Measurements from ENCODE around the gene SLC12A8.

The SLC12A8 gene

DNA sequence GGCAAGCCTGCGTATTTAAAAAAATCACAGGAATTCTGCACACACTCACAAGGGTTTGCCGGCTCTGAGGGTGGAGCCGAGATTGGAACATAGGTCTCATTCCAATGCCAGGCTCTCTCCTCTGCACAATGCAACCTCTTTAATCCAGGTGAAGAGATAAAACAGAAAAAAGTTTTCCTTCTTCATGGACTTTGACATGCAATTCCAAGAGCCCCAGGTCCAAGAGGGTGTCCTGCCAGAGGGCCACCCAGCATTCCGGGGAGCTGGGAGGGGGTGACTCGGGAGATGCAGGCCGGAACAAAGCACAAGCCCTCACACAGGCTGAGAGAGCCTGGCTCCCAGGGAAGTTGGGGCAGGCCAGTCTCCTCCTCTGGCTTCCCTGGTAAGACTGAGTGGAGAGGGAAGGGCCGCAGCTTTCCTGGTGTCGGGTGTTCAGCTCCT lies 6.7 kb upstream of the SLC12A8 start:
- no peak for DNase-seq (ENCODE audit: low read depth)
- no peak overlapping the region for H3K4me3 ChIP-seq (ENCODE audit: low read depth, low read length)
- no peak for TF ChIP-seq MYC (IDR thresholded peaks at IDR 0.05; ENCODE audit: low read depth, low read length)
- no peak for TF ChIP-seq POLR2A (IDR thresholded peaks at IDR 0.05; ENCODE audit: extremely low read depth, insufficient read length)
- TF ChIP-seq, protein P1, sequence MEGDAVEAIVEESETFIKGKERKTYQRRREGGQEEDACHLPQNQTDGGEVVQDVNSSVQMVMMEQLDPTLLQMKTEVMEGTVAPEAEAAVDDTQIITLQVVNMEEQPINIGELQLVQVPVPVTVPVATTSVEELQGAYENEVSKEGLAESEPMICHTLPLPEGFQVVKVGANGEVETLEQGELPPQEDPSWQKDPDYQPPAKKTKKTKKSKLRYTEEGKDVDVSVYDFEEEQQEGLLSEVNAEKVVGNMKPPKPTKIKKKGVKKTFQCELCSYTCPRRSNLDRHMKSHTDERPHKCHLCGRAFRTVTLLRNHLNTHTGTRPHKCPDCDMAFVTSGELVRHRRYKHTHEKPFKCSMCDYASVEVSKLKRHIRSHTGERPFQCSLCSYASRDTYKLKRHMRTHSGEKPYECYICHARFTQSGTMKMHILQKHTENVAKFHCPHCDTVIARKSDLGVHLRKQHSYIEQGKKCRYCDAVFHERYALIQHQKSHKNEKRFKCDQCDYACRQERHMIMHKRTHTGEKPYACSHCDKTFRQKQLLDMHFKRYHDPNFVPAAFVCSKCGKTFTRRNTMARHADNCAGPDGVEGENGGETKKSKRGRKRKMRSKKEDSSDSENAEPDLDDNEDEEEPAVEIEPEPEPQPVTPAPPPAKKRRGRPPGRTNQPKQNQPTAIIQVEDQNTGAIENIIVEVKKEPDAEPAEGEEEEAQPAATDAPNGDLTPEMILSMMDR (IDR thresholded peaks at IDR 0.05; ENCODE audit: low read depth, low read length): no peak
- no peak for TF ChIP-seq MAX (IDR thresholded peaks at IDR 0.05; ENCODE audit: low read depth, low read length)

DNA sequence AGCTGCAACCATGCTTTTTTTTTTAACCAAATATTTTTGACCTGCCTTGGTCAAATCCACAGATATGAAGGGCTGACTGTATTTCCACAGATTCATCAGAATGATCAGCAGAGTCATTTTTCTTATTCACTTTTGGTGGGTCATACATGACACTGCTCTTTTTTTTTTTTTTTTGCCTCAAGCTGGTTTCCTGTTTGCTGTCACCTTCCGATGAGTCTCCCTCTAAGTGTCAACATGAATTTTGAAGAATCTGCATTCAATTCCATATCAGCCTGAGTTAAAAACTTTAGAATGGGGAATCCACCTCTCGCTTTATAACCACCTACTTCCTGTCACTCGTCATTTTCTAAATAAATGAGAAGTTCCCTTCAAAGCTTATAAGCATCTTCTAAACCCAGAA lies 2.2 kb upstream of the SLC12A8 start:
- H3K4me3 ChIP-seq (ENCODE audit: low read depth, low read length): no peak overlapping the region
- TF ChIP-seq, protein P1 (IDR thresholded peaks at IDR 0.05; ENCODE audit: low read depth, low read length): no peak
- TF ChIP-seq POLR2A (IDR thresholded peaks at IDR 0.05; ENCODE audit: extremely low read depth, insufficient read length) (no peak), MYC (IDR thresholded peaks at IDR 0.05; ENCODE audit: low read depth, low read length) (no peak), MAX (IDR thresholded peaks at IDR 0.05; ENCODE audit: low read depth, low read length) (no peak)
- no peak for DNase-seq (ENCODE audit: low read depth)

DNA sequence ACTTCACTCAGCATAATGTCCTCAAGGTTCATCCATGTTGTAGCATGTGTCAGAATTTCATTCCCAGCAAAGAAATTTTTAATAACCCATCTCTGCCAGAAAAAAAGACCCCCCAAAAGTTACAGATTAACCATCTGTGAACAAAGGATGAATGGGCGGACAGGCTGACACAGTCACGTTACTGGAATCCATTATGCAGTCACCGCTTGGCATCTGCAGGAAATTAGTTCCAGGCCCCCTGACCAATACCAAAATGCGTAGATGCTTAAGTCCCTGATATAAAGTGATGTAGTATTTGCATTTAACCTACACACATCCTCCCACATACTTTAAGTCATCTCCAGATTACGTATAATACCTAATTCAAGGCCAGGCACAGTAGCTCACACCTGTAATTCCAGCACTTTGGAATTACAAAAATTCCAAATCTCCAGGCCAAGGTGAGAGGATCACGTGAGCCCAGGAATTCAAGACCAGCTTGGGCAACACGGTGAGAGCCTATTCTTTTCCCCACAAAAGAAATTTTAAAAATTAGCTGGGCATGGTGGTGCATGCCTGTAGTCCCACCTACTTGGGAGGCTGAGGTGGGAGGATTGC lies 1.5 kb upstream of the SLC12A8 start:
- DNase-seq (ENCODE audit: low read depth): no peak
- no peak overlapping the region for H3K4me3 ChIP-seq (ENCODE audit: low read depth, low read length)
- TF ChIP-seq MAX (IDR thresholded peaks at IDR 0.05; ENCODE audit: low read depth, low read length) (no peak), POLR2A (IDR thresholded peaks at IDR 0.05; ENCODE audit: extremely low read depth, insufficient read length) (no peak), MYC (IDR thresholded peaks at IDR 0.05; ENCODE audit: low read depth, low read length) (no peak)
- TF ChIP-seq, protein P1 (IDR thresholded peaks at IDR 0.05; ENCODE audit: low read depth, low read length): no peak

DNA sequence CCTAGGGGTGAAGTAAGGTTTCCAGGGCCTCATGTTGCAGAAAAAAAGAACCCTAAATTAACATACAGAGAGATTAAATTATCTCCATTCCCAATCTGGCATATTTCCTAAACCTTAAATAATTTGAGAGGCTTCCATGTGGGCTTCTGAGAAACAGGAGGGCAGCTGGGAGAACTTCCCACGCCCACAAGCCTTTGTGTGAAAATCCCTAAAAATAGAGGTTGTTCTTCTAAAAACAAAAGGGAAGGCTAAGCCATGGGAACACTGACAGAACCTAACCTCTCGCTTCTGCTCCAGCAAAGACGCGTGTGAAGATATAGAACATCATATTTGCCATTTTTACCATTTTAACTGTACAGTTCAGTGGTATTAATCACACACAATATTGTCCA lies 812 bp upstream of the SLC12A8 start:
- TF ChIP-seq POLR2A (IDR thresholded peaks at IDR 0.05; ENCODE audit: extremely low read depth, insufficient read length) (no peak), MYC (IDR thresholded peaks at IDR 0.05; ENCODE audit: low read depth, low read length) (no peak), MAX (IDR thresholded peaks at IDR 0.05; ENCODE audit: low read depth, low read length) (no peak)
- TF ChIP-seq, protein P1 (IDR thresholded peaks at IDR 0.05; ENCODE audit: low read depth, low read length): no peak
- H3K4me3 ChIP-seq (ENCODE audit: low read depth, low read length): no peak overlapping the region
- no peak for DNase-seq (ENCODE audit: low read depth)

DNA sequence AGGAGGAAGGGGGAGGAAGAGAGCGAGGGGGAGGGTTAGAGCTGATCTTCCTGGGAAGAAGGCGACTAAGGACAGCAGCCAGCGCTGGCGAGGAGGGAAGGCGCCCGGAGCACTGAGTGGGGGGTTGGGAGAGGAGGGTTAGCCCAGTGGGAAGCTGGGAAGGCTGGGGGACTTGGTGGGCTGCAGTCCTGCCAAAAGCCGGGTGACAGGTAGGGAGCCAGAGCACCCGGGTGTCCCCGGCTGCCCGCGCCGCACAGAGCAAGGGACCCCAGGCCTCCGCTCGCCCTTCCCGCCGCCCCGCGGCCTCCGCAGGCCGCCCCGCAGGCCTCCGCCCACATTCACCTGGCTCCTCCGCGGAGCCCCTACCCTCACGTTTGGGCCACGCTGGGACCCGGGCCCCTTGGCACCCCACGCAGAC lies 448 bp downstream of the SLC12A8 start:
- no peak for DNase-seq (ENCODE audit: low read depth)
- no peak for TF ChIP-seq MYC (IDR thresholded peaks at IDR 0.05; ENCODE audit: low read depth, low read length)
- no peak overlapping the region for H3K4me3 ChIP-seq (ENCODE audit: low read depth, low read length)

DNA sequence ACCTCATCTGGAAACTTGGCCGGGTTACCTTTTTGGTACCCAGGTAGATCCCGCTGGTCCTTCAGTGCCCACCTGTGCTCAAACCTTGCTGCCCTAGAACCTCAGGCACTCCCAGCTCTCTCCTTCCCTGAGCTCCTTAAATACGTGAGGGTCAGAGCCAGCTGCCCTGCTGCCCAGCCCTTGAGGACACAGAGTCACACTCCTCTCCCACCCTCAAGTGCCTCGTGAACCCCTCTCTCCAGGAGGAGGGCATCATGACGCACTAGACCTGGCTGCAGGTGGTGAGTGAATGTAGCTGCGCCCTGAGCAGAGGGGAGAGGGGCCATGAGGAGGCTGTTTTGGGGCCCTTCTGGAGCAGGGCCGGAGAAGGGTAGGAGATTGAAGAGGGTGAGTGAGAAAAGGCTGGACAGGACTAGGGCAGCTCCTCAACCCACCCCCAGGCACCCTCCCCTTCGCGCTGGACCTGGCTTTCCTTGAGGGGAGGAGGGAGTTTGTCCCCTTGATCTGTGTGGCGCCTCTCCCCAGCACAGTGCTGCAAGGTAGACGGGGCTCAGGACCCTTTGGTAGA lies 941 bp downstream of the SLC12A8 start:
- H3K4me3 ChIP-seq (ENCODE audit: low read depth, low read length): no peak overlapping the region
- DNase-seq (ENCODE audit: low read depth): no peak
- TF ChIP-seq POLR2A (IDR thresholded peaks at IDR 0.05; ENCODE audit: extremely low read depth, insufficient read length): no peak
- TF ChIP-seq, protein P1 (IDR thresholded peaks at IDR 0.05; ENCODE audit: low read depth, low read length): no peak
- no peak for TF ChIP-seq MAX (IDR thresholded peaks at IDR 0.05; ENCODE audit: low read depth, low read length)
- TF ChIP-seq MYC (IDR thresholded peaks at IDR 0.05; ENCODE audit: low read depth, low read length): no peak
